CD4-positive, alpha-beta memory T cell (primary cell): ENCODE results near the gene PEX3. TPM values are rescaled to one million over a fixed set of nuclear protein-coding genes. Genes with fewer than 3 reads are reported as not detected.
A peak's percentile ranks its signal among the peaks of the same experiment; 100 is the strongest.
"Not testable (repeated sequence)": the region's sequence is repeated elsewhere in the genome, so short reads cannot be mapped to it uniquely, and the experiment has no call there.

Source experiments
- CTCF ChIA-PET: fragments of 350-600 bp; sonication (Branson Sonifier 250); formaldehyde crosslinking; loops from one replicate; lab custom pipeline; 2021; ENCODE audit warnings: inconsistent platforms; ENCODE audit not compliant: partially characterized antibody; lab: Charles Lee
- POLR2A ChIA-PET: fragments of 350-600 bp; sonication (Branson Sonifier 250); formaldehyde crosslinking; loops from one replicate; lab custom pipeline; 2021; ENCODE audit not compliant: partially characterized antibody; lab: Charles Lee
- DNase-seq, 5 donors: peaks; one replicate each; pipeline versions ENCODE4 v3.0.0 to v3.0.0-alpha.2; 2020 to 2022; ENCODE audit warnings: mixed read lengths in 1 of 5
- H3K27ac ChIP-seq: one replicate; pipeline ENCODE4 v1.7.0; 2013; ENCODE audit warnings: low read depth, low read length
- H3K27me3 ChIP-seq: 2 replicates; pipeline ENCODE4 v1.7.0; 2013; ENCODE audit warnings: mild to moderate bottlenecking, low read length, moderate library complexity; ENCODE audit not compliant: insufficient read depth
- H3K36me3 ChIP-seq: 2 replicates; pipeline ENCODE4 v1.7.0; 2013; ENCODE audit warnings: mild to moderate bottlenecking, low read length, moderate library complexity; ENCODE audit not compliant: insufficient read depth
- H3K4me1 ChIP-seq: 2 replicates; pipeline ENCODE4 v1.7.0; 2013; ENCODE audit warnings: mild to moderate bottlenecking, low read length, moderate library complexity; ENCODE audit not compliant: insufficient read depth
- H3K4me3 ChIP-seq, 2 donors: one replicate each; pipeline ENCODE4 v1.7.0; 2013; ENCODE audit warnings: low read length in 2 of 2, mild to moderate bottlenecking in 1 of 2
- H3K9me3 ChIP-seq, 2 donors: one replicate each; pipeline ENCODE4 v1.7.0; 2013; ENCODE audit warnings: low read length in 2 of 2, control low read depth in 1 of 2; ENCODE audit not compliant: control insufficient read depth in 1 of 2
- H3K27ac Mint-ChIP-seq, 7 donors: one replicate each; pipeline ENCODE4 v1.8.0; 2020 to 2021; ENCODE audit warnings: mixed read lengths in 7 of 7, mild to moderate bottlenecking in 6 of 7, inconsistent platforms in 3 of 7, moderate library complexity in 3 of 7
- H3K27me3 Mint-ChIP-seq, 2 donors: one replicate each; pipeline ENCODE4 v1.8.0; 2020 to 2021; ENCODE audit warnings: mixed read lengths in 2 of 2
- H3K36me3 Mint-ChIP-seq, 2 donors: one replicate each; pipeline ENCODE4 v1.8.0; 2020 to 2021; ENCODE audit warnings: mixed read lengths in 2 of 2, inconsistent platforms in 1 of 2, mild to moderate bottlenecking in 1 of 2
- H3K4me1 Mint-ChIP-seq, 4 donors: one replicate each; pipeline ENCODE4 v1.8.0; 2020 to 2021; ENCODE audit warnings: mixed read lengths in 4 of 4, mild to moderate bottlenecking in 1 of 4
- H3K4me3 Mint-ChIP-seq, 8 donors: one replicate each; pipeline ENCODE4 v1.8.0; 2020 to 2021; ENCODE audit warnings: mixed read lengths in 8 of 8, mild to moderate bottlenecking in 7 of 8, moderate library complexity in 6 of 8, inconsistent platforms in 3 of 8
- H3K9me3 Mint-ChIP-seq, 8 donors: one replicate each; pipeline ENCODE4 v1.8.0; 2020 to 2021; ENCODE audit warnings: mixed read lengths in 8 of 8, mild to moderate bottlenecking in 5 of 8, inconsistent platforms in 3 of 8, moderate library complexity in 1 of 8
- intact Hi-C: fragments of 100-400 bp; cut with micrococcal nuclease; formaldehyde crosslinking; loops from one replicate; pipeline ENCODE4 v1.15.1; 2023
- polyA plus RNA-seq, 2 donors: library from polyadenylated mRNA; unstranded; fragments of 300-500 nt; fragmentation: Illumina TruSeq; gene quantifications; one replicate each; pipeline ENCODE4 v1.2.3, GENCODE V29; 2021
- total RNA-seq, 2 experiments: library from RNA; stranded (reverse); gene quantifications; one replicate each; pipeline ENCODE4 v1.2.3, GENCODE V29; 2021

The PEX3 gene
- total and polyA plus RNA-seq, 4 experiments from 2014 or later = 20.8 to 26.2 (median 23.2) TPM

- no peak overlapping the region for H3K4me3 ChIP-seq
- Mint-ChIP-seq H3K4me1 (peaks cover under 1 to 19% (median 8%) of the 10 kb centered on the region in 4 donors), H3K27me3 (no peaks in the 10 kb centered on the region), H3K36me3 (peaks cover 33% of the 10 kb centered on the region in 2 donors), H3K9me3 (no peaks in the 10 kb centered on the region), H3K27ac (peak overlapping the region in 1 of 7 donors; percentile 14), H3K4me3 (no peak overlapping the region)
- intact Hi-C loops = no loop called here
- no peak overlapping the region for H3K27ac ChIP-seq
- H3K9me3 ChIP-seq = no peaks in the 10 kb centered on the region
- no peaks in the 10 kb centered on the region for H3K36me3 ChIP-seq
- no peak for DNase-seq
- no peaks in the 10 kb centered on the region for H3K27me3 ChIP-seq
- CTCF ChIA-PET = interaction anchor here (0.7 to 1.5 kb wide), 3 partner anchors 8 to 1047 kb away, joined by 3 to 4 read pairs (median 4); no protein-coding TSS in a partner anchor
- POLR2A ChIA-PET = interaction anchor here (1.9 kb wide), 1 partner anchor 55 kb away, joined by 5 read pairs; the partner anchor contains the start of genes ADAT2 and PEX3
- H3K4me1 ChIP-seq = peaks cover 14% of the 10 kb centered on the region
Measured at GRCh38 chr6:143505537-143505936, 54.9 kb downstream of the PEX3 start.

- CTCF ChIA-PET = interaction anchor here (0.7 to 0.9 kb wide), 2 partner anchors 69 to 1046 kb away, joined by 3 to 4 read pairs; no protein-coding TSS in a partner anchor
- Mint-ChIP-seq H3K9me3 (no peaks in the 10 kb centered on the region), H3K4me1 (peaks cover 7 to 26% (median 14%) of the 10 kb centered on the region in 4 donors), H3K27me3 (no peaks in the 10 kb centered on the region), H3K27ac (no peak overlapping the region), H3K36me3 (peaks cover 26 to 37% of the 10 kb centered on the region in 2 donors), H3K4me3 (no peak overlapping the region)
- no peak overlapping the region for H3K4me3 ChIP-seq
- POLR2A ChIA-PET = interaction anchor here (1.9 kb wide), 1 partner anchor 56 kb away, joined by 5 read pairs; the partner anchor contains the start of genes ADAT2 and PEX3
- no peaks in the 10 kb centered on the region for H3K36me3 ChIP-seq
- H3K9me3 ChIP-seq = no peaks in the 10 kb centered on the region
- no peak overlapping the region for H3K27ac ChIP-seq
- H3K4me1 ChIP-seq = peaks cover 20% of the 10 kb centered on the region
- H3K27me3 ChIP-seq = no peaks in the 10 kb centered on the region
- intact Hi-C loops = no loop called here
- no peak for DNase-seq
Measured at GRCh38 chr6:143506199-143506598, 55.6 kb downstream of the PEX3 start.

- Mint-ChIP-seq H3K4me1 (peaks cover 9 to 27% (median 14%) of the 10 kb centered on the region in 4 donors), H3K27me3 (no peaks in the 10 kb centered on the region), H3K27ac (no peak overlapping the region), H3K36me3 (peaks cover 26 to 34% of the 10 kb centered on the region in 2 donors), H3K9me3 (no peaks in the 10 kb centered on the region), H3K4me3 (no peak overlapping the region)
- Histone ChIP-seq H3K27me3 (no peaks in the 10 kb centered on the region), H3K27ac (no peak overlapping the region), H3K36me3 (no peaks in the 10 kb centered on the region), H3K4me3 (no peak overlapping the region), H3K9me3 (no peaks in the 10 kb centered on the region), H3K4me1 (peaks cover 22% of the 10 kb centered on the region)
- intact Hi-C loops = no loop called here
- ChIA-PET POLR2A (no interaction called here), CTCF (no interaction called here)
- no peak for DNase-seq
Measured at GRCh38 chr6:143506620-143507019, 56.0 kb downstream of the PEX3 start.

- no peak overlapping the region for H3K4me3 Mint-ChIP-seq
- ChIA-PET CTCF (no interaction called here), POLR2A (no interaction called here)
- no peaks in the 10 kb centered on the region for H3K9me3 Mint-ChIP-seq
- peak overlapping the region in 1 of 7 donors; percentile 40 for H3K27ac Mint-ChIP-seq
- H3K4me1 ChIP-seq = peaks cover 31% of the 10 kb centered on the region
- H3K27me3 Mint-ChIP-seq = no peaks in the 10 kb centered on the region
- H3K4me3 ChIP-seq = no peak overlapping the region
- H3K27ac ChIP-seq = no peak overlapping the region
- no peaks in the 10 kb centered on the region for H3K9me3 ChIP-seq
- DNase-seq = no peak
- H3K4me1 Mint-ChIP-seq = peaks cover 13 to 33% (median 18%) of the 10 kb centered on the region in 4 donors
- no peaks in the 10 kb centered on the region for H3K27me3 ChIP-seq
- no peaks in the 10 kb centered on the region for H3K36me3 ChIP-seq
- H3K36me3 Mint-ChIP-seq = peaks cover 26 to 34% of the 10 kb centered on the region in 2 donors
- intact Hi-C loops = no loop called here
Measured at GRCh38 chr6:143507358-143508145, 56.9 kb downstream of the PEX3 start.

- H3K27me3 ChIP-seq, H3K9me3 ChIP-seq, H3K27me3 Mint-ChIP-seq, H3K36me3 ChIP-seq, H3K27ac ChIP-seq, H3K9me3 Mint-ChIP-seq, DNase-seq, H3K4me3 ChIP-seq: not testable (repeated sequence)
- Mint-ChIP-seq H3K36me3 (peaks cover 25 to 28% of the 10 kb centered on the region in 2 donors), H3K27ac (peak overlapping the region in 4 of 7 donors; percentile 94 to 97 (median 94)), H3K4me1 (peaks cover 20 to 48% (median 26%) of the 10 kb centered on the region in 4 donors), H3K4me3 (peak overlapping the region; percentile 46 to 97 (median 92))
- intact Hi-C loops = loop anchor here (2.0 to 5.0 kb wide), 3 partner anchors 60 to 432 kb away; partner anchors contain the start of genes ADAT2, LTV1 and PEX3
- POLR2A ChIA-PET = interaction anchor here (0.6 to 7.7 kb wide), 12 partner anchors 29 to 586 kb away, joined by 3 to 104 read pairs (median 4); partner anchors contain the start of genes ADAT2, LTV1, PEX3 and PLAGL1
- peaks cover 35% of the 10 kb centered on the region for H3K4me1 ChIP-seq
- CTCF ChIA-PET = interaction anchor here (0.9 to 5.7 kb wide), 8 partner anchors 9 to 503 kb away, joined by 3 to 114 read pairs (median 5); partner anchors contain the start of genes ADAT2 and PEX3
Measured at GRCh38 chr6:143510326-143510725, 59.7 kb downstream of the PEX3 start.

GRCh38 chr6:143510991-143511891 is 60.6 kb downstream of the PEX3 start, which contains the start of gene FUCA2:
TSS of gene FUCA2 (minus strand) at chr6:143511720. CDS start at chr6:143511634, 86 bp downstream.
- Mint-ChIP-seq H3K36me3 (peaks cover 16 to 20% of the 10 kb centered on the region in 2 donors), H3K4me1 (peaks cover 20 to 45% (median 27%) of the 10 kb centered on the region in 4 donors), H3K4me3 (peak within 1 kb of the TSS; percentile 91 to 97 (median 92)), H3K27ac (peak within 1 kb of the TSS; percentile 92 to 97 (median 94)), H3K9me3 (no peaks in the 10 kb centered on the region), H3K27me3 (no peaks in the 10 kb centered on the region)
- Histone ChIP-seq H3K27me3 (no peaks in the 10 kb centered on the region), H3K36me3 (no peaks in the 10 kb centered on the region), H3K27ac (peak within 1 kb of the TSS; percentile 67), H3K4me3 (peak within 1 kb of the TSS; percentile 64 to 78), H3K4me1 (peaks cover 35% of the 10 kb centered on the region), H3K9me3 (no peaks in the 10 kb centered on the region)
- peak; percentile 64 to 76 (median 70) for DNase-seq
- POLR2A ChIA-PET = interaction anchor here (0.6 to 7.7 kb wide), 16 partner anchors 9 to 585 kb away, joined by 3 to 104 read pairs (median 4); partner anchors contain the start of genes ADAT2, LTV1, PEX3 and PLAGL1
- CTCF ChIA-PET = interaction anchor here (0.9 to 5.7 kb wide), 11 partner anchors 10 to 1036 kb away, joined by 3 to 114 read pairs (median 7); partner anchors contain the start of genes ADAT2 and PEX3
- intact Hi-C loops = loop anchor here (2.0 to 5.0 kb wide), 3 partner anchors 60 to 431 kb away; partner anchors contain the start of genes ADAT2, LTV1 and PEX3
